Measurements from ENCODE around the gene GCC2. TPM values are rescaled to one million over a fixed set of nuclear protein-coding genes. Genes with fewer than 3 reads are reported as not detected.
"Not testable (repeated sequence)": the region's sequence is repeated elsewhere in the genome, so short reads cannot be mapped to it uniquely, and the experiment has no call there.

The GCC2 gene
- 21.1 and 27.3 TPM in 2 replicates for total RNA-seq (2014; rRNA removed; shearing (Covaris generic))
- 6.7 and 11.3 TPM in 2 replicates for polyA plus RNA-seq (2014; cell fraction: nucleus; rRNA removed)

GRCh38 chr2:108448678-108449409 is at the start of gene GCC2:
GCC2 (plus strand) TSS chr2:108449206; CDS start chr2:108449275, 69 bp downstream.
- DNase-seq (ENCODE audit: extremely low read depth, low read depth), result peak; percentile 92

- DNase-seq (ENCODE audit: extremely low read depth, low read depth), result no peak
These were observed 49.5 kb upstream of the GCC2 start for GRCh38 chr2:108399479-108399878.

GRCh38 chr2:108401800-108402199 is 47.2 kb upstream of the GCC2 start:
- DNase-seq (ENCODE audit: extremely low read depth, low read depth), result no peak

GRCh38 chr2:108403494-108403893 is 45.5 kb upstream of the GCC2 start:
- DNase-seq (ENCODE audit: extremely low read depth, low read depth), result no peak

GRCh38 chr2:108404784-108405397 is 44.1 kb upstream of the GCC2 start:
- DNase-seq (ENCODE audit: extremely low read depth, low read depth), result no peak

GRCh38 chr2:108407864-108408729 is 40.9 kb upstream of the GCC2 start:
- no peak for DNase-seq (ENCODE audit: extremely low read depth, low read depth)

GRCh38 chr2:108409768-108410167 is 39.2 kb upstream of the GCC2 start:
- no peak for DNase-seq (ENCODE audit: extremely low read depth, low read depth)

- no peak for DNase-seq (ENCODE audit: extremely low read depth, low read depth)
These were observed 35.9 kb upstream of the GCC2 start for GRCh38 chr2:108412995-108413710.

GRCh38 chr2:108413711-108414095 is 35.3 kb upstream of the GCC2 start:
- DNase-seq (ENCODE audit: extremely low read depth, low read depth), result no peak

GRCh38 chr2:108414256-108414876 is 34.6 kb upstream of the GCC2 start:
- DNase-seq (ENCODE audit: extremely low read depth, low read depth), result no peak

GRCh38 chr2:108414945-108415344 is 34.1 kb upstream of the GCC2 start:
- no peak for DNase-seq (ENCODE audit: extremely low read depth, low read depth)

GRCh38 chr2:108417254-108417653 is 31.8 kb upstream of the GCC2 start:
- DNase-seq (ENCODE audit: extremely low read depth, low read depth), result no peak

- DNase-seq (ENCODE audit: extremely low read depth, low read depth), result no peak
These were observed 30.6 kb upstream of the GCC2 start for GRCh38 chr2:108418416-108418815.

GRCh38 chr2:108423067-108423466 is 25.9 kb upstream of the GCC2 start:
- DNase-seq (ENCODE audit: extremely low read depth, low read depth), result no peak

- no peak for DNase-seq (ENCODE audit: extremely low read depth, low read depth)
These were observed 25.3 kb upstream of the GCC2 start for GRCh38 chr2:108423502-108424251.

GRCh38 chr2:108428286-108429009 is 20.6 kb upstream of the GCC2 start:
- no peak for DNase-seq (ENCODE audit: extremely low read depth, low read depth)

- DNase-seq (ENCODE audit: extremely low read depth, low read depth), result not testable (repeated sequence)
These were observed 13.4 kb upstream of the GCC2 start for GRCh38 chr2:108435578-108435977.

- no peak for DNase-seq (ENCODE audit: extremely low read depth, low read depth)
These were observed 12.0 kb upstream of the GCC2 start for GRCh38 chr2:108436976-108437375.

- no peak for DNase-seq (ENCODE audit: extremely low read depth, low read depth)
These were observed 7.3 kb upstream of the GCC2 start for GRCh38 chr2:108441712-108442111.
